Neural progenitor cell (in vitro differentiated cells): ENCODE results near the gene ACTL7B.

Experiments used
- CTCF ChIP-seq: fragments of 200-600 bp; sonication (generic); IDR thresholded peaks from 2 replicates; pipeline ENCODE4 v1.5.1; 2017; ENCODE audit warnings: antibody characterized with exemption, mild to moderate bottlenecking
- EZH2 ChIP-seq: fragments of 200-600 bp; sonication (generic); IDR thresholded peaks from 2 replicates; pipeline ENCODE4 v1.6.1; 2017; ENCODE audit warnings: antibody characterized with exemption, mild to moderate bottlenecking, moderate library complexity
- EZH2phosphoT487 ChIP-seq: fragments of 200-600 bp; sonication (generic); IDR thresholded peaks from 2 replicates; pipeline ENCODE4 v1.6.1; 2017; ENCODE audit warnings: antibody characterized with exemption

GRCh38 chr9:108836781-108837180, 19.0 kb downstream of the ACTL7B start:
- TF ChIP-seq CTCF = no peak
- TF ChIP-seq EZH2 = no peak
- TF ChIP-seq EZH2phosphoT487 = no peak
